WERI-Rb-1 (cell line): Measurements from ENCODE around the gene CSNK1D.

ENCODE experiments used
- DNase-seq: peaks from one replicate; pipeline ENCODE4 v3.0.0-alpha.2; 2020
- H3K27ac ChIP-seq: fragments of 250-450 bp; sonication (Bioruptor Pico); 2 replicates; pipeline ENCODE4 v1.5.1; 2020; ENCODE audit warnings: mild to moderate bottlenecking, moderate library complexity
- H3K27me3 ChIP-seq: fragments of 250-450 bp; sonication (Bioruptor Pico); 2 replicates; pipeline ENCODE4 v1.5.1; 2021; ENCODE audit warnings: mild to moderate bottlenecking, low read depth, moderate library complexity; ENCODE audit not compliant: insufficient read depth, severe bottlenecking
- H3K36me3 ChIP-seq: fragments of 250-450 bp; sonication (Bioruptor Pico); 2 replicates; pipeline ENCODE4 v1.5.1; 2020; ENCODE audit warnings: mild to moderate bottlenecking, moderate library complexity
- H3K4me3 ChIP-seq: 2 replicates; pipeline ENCODE4 v1.5.1; 2011; ENCODE audit warnings: low read depth, mild to moderate bottlenecking, control low read depth, low read length
- H3K9me3 ChIP-seq: fragments of 250-450 bp; sonication (Bioruptor Pico); 2 replicates; pipeline ENCODE4 v1.5.1; 2021; ENCODE audit warnings: mild to moderate bottlenecking, moderate library complexity; ENCODE audit not compliant: severe bottlenecking
- TF ChIP-seq, protein P1 (sequence below): IDR thresholded peaks from 2 replicates; pipeline ENCODE4 v1.5.1; 2011; ENCODE audit warnings: low read depth, mild to moderate bottlenecking, control low read depth, inconsistent platforms, low read length

The CSNK1D gene

DNA sequence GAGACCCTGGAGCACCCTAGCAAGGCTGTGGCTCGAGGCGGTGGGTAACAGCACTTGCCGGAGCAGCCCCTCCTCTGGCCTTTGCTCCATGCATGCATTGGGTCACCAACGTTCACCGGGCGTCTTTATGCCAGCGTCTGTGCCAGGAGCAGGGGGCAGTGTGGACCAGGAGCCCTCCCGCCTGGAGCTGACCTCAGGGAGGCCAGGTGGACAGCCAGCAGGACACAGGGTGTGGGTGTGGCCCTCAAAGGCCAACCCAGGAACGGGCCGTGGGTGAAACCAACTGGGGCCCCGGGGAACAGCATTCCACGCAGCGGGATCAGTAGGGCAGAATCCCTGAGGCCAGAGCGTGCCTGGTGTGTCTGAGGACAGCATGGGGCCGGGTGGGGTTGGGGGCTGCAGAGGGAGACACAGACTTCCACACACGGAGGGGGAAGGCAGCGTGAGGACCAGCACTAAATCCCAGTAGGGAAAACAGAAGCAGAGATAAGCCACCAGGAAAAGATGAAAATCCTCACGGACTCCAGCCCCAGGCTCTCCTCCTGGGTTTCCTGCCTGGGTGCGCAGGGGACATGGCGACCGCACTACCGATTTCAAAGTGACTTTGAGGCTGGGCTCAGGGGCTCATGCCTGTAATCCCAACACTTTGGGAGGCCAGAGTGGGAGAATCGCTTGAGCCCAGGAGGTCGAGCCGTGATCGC lies 46.8 kb upstream of the CSNK1D start:
- no peak overlapping the region for H3K27ac ChIP-seq
- peaks cover 7% of the 10 kb centered on the region for H3K9me3 ChIP-seq
- H3K4me3 ChIP-seq: no peak overlapping the region
- TF ChIP-seq, protein P1, sequence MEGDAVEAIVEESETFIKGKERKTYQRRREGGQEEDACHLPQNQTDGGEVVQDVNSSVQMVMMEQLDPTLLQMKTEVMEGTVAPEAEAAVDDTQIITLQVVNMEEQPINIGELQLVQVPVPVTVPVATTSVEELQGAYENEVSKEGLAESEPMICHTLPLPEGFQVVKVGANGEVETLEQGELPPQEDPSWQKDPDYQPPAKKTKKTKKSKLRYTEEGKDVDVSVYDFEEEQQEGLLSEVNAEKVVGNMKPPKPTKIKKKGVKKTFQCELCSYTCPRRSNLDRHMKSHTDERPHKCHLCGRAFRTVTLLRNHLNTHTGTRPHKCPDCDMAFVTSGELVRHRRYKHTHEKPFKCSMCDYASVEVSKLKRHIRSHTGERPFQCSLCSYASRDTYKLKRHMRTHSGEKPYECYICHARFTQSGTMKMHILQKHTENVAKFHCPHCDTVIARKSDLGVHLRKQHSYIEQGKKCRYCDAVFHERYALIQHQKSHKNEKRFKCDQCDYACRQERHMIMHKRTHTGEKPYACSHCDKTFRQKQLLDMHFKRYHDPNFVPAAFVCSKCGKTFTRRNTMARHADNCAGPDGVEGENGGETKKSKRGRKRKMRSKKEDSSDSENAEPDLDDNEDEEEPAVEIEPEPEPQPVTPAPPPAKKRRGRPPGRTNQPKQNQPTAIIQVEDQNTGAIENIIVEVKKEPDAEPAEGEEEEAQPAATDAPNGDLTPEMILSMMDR: no peak
- H3K36me3 ChIP-seq: no peaks in the 10 kb centered on the region
- DNase-seq: no peak
- peaks cover 3% of the 10 kb centered on the region for H3K27me3 ChIP-seq

GRCh38 chr17:82319619-82320062 lies 46.1 kb upstream of the CSNK1D start:
- no peak for DNase-seq
- peaks cover 7% of the 10 kb centered on the region for H3K9me3 ChIP-seq
- H3K36me3 ChIP-seq: no peaks in the 10 kb centered on the region
- no peak overlapping the region for H3K27ac ChIP-seq
- H3K27me3 ChIP-seq: peaks cover 3% of the 10 kb centered on the region
- TF ChIP-seq, protein P1: no peak
- no peak overlapping the region for H3K4me3 ChIP-seq

DNA sequence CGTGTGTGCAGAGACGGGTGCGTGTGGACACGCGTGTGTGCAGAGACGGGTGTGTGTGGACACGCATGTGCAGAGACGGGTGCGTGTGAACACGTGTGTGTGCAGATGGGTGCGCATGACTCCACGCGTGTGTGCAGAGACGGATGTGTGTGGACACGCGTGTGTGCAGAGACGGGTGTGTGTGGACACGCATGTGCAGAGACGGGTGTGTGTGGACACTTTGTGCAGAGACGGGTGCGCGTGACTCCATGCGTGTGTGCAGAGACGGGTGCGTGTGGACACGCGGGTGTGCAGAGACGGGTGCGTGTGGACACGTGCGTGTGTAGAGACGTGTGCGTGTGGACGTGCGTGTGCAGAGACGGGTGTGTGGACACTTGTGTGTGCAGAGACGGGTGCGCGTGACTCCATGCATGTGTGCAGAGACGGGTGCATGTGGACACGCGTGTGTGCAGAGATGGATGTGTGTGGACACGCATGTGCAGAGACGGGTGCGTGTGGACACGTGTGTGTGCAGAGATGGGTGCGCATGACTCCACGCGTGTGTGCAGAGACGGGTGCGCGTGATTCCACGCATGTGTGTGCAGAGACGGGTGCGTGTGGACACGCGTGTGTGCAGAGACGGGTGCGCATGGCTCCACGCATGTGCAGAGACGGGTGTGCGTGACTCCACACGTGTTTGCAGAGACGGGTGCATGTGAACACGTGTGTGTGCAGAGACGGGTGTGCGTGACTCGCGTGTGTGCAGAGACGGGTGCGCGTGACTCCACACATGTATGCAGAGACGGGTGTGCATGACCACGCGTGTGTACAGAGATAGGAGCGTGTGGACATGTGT lies 45.5 kb upstream of the CSNK1D start:
- TF ChIP-seq, protein P1: no peak
- peaks cover 3% of the 10 kb centered on the region for H3K27me3 ChIP-seq
- H3K27ac ChIP-seq: no peak overlapping the region
- DNase-seq: no peak
- no peaks in the 10 kb centered on the region for H3K36me3 ChIP-seq
- H3K4me3 ChIP-seq: no peak overlapping the region
- peaks cover 7% of the 10 kb centered on the region for H3K9me3 ChIP-seq

GRCh38 chr17:82318169-82318498 lies 44.6 kb upstream of the CSNK1D start:
- H3K36me3 ChIP-seq: no peaks in the 10 kb centered on the region
- no peak overlapping the region for H3K27ac ChIP-seq
- TF ChIP-seq, protein P1: no peak
- DNase-seq: no peak
- H3K4me3 ChIP-seq: no peak overlapping the region
- peaks cover 3% of the 10 kb centered on the region for H3K27me3 ChIP-seq
- H3K9me3 ChIP-seq: peaks cover 7% of the 10 kb centered on the region

- H3K9me3 ChIP-seq: peaks cover 7% of the 10 kb centered on the region
- DNase-seq: no peak
- H3K27ac ChIP-seq: no peak within 1 kb of the TSS
- peaks cover 3% of the 10 kb centered on the region for H3K27me3 ChIP-seq
- no peaks in the 10 kb centered on the region for H3K36me3 ChIP-seq
- H3K4me3 ChIP-seq: no peak within 1 kb of the TSS
- TF ChIP-seq, protein P1: no peak
Observed at GRCh38 chr17:82317394-82318168, 44.1 kb upstream of the CSNK1D start, which contains the start of gene CD7. CD7 (minus strand) TSS chr17:82317608; CDS start chr17:82317495, 113 bp downstream.
